HG03432 (cell line): ENCODE measurements around the gene RPP25L.

Experiments
- ATAC-seq: cut with Tn5 transposase; IDR thresholded peaks from one replicate; pipeline ENCODE4 v1.9.1; 2021; ENCODE audit warnings: mild to moderate bottlenecking, moderate library complexity; ENCODE audit not compliant: unreplicated experiment

The RPP25L gene

GRCh38 chr9:34612788-34613390 is 992 bp upstream of the RPP25L start:
- peak; percentile 42 for ATAC-seq

GRCh38 chr9:34611251-34611810 is 566 bp downstream of the RPP25L start:
- ATAC-seq: peak; percentile 12

DNA sequence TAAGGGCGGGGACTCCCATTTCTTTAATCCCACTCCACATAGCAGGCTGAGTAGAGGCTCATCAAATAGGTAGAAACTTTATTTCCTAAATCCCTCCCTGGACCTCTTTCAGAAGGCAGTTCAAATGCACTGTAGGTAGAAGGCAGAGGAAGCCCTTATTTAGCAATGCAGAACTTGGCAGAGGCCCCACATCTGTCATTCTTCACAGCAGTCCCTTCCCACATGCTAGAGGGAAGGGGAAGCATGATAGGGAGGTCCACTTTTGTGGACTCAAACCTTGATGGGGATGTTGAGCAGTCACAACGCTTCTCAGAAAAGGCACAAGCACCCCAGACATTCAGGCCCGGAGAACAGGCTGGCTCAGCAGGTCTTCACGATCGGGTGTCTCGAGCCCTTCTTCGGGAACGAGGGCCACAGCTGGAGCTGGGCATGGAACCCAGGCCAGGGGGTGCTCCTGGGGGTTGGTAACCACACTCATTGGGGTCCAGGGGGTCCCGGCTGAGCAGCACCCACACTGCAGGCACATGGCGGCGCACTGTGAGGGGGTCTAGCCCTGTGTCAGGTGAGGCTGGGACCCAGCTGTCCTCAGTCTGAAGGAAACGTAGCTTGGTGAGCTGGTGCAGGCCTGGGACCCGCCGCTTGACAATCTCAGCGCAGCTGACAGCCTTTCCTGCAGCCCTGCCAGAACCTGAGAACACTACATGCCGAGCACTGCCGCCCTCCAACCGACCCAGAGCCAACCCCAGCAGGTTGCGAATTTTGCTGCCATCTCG is 1.3 kb downstream of the RPP25L start:
- ATAC-seq: no peak

GRCh38 chr9:34607331-34607730 is 4.6 kb downstream of the RPP25L start:
- ATAC-seq: no peak

GRCh38 chr9:34606905-34607304 is 5.0 kb downstream of the RPP25L start:
- ATAC-seq: no peak

GRCh38 chr9:34606190-34606589 is 5.7 kb downstream of the RPP25L start:
- no peak for ATAC-seq

- ATAC-seq: peak; percentile 71
Measured at GRCh38 chr9:34603610-34604231, 8.2 kb downstream of the RPP25L start.

GRCh38 chr9:34601937-34602573 is 9.8 kb downstream of the RPP25L start:
- no peak for ATAC-seq

DNA sequence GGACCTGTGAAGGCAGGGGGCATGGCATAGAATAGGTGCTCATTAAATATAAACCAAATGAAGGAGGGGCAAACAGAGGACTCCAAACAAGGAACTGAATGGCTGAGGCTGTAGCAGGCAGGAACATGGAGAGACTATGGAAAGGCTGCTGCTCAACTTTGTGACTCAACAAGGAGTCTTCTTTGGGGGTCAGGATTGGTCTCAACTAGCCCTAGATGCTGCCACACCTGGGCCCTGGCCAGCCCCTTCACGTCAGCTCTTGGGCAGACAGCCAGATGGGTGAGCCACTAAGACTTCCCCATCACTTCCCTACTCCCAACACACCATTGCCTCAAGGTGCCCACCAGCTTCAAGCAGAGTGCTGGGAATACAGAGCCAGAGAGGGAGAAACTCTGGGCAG is 11.0 kb downstream of the RPP25L start:
- no peak for ATAC-seq

DNA sequence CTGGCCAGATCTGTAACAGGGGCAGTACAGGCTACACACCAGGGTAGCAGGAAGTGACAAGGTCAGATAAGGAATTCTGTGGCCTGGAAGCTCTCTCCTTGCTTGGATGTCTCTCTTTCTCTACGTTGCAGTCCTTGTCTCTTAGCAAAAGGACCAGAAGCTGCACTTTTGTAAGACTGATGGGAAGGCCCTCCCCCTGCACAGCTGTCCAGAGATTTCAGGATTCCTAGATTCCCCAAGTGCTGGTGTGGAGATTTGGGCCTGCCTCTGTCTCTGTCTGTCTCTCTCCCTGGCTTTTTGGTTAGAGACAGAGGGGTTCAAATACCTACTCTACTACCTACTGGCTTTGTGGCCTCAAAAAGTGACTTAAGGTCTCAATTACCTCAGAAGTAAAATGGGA is 12.4 kb downstream of the RPP25L start:
- no peak for ATAC-seq

GRCh38 chr9:34594177-34594576 is 17.7 kb downstream of the RPP25L start:
- ATAC-seq: no peak

- ATAC-seq: no peak
Measured at GRCh38 chr9:34592895-34593601, 18.8 kb downstream of the RPP25L start.

DNA sequence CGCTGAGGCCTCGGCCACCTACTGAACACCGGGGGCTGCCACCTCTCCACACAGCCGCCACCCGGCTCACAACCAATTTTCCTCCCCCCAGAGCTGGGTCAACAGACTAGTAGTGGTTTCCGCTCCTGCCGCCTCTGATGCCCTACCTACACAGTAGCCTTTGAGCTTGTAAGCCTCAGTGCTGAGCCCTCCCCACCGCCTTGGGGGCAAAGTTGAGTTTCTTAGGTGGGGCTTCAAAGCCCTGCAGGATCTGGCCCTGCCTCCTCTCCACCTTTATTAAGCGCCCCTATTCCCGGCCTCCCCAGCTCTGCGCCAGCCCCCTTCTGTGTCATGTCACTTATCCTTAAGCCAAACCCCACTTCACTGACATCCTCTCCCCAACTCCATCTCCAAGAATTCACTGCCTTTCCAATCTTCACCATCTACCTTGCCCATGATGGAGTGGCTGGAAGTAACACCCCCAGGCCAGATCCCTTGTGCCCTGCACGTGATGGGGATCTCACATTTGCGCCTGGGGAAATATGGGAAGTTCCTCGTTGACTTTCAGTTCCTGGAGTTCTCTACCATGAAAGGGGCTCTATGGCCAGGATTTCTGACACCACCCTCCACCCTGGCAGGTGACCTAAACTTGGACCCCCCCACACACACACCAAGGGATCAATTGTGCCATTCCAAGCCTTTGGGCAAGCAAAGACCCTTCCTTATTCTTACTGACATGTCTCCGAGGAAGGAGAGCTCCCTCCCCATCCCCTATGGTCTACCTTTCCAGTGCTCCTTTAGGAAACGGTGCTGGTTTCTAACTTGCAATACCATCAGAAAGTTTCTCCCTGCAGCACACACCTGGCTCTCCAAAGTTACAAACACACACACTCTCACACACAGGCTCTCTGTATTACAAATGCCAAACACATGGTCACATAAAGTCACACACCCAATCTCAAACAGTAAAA is 19.7 kb downstream of the RPP25L start:
- ATAC-seq: no peak

DNA sequence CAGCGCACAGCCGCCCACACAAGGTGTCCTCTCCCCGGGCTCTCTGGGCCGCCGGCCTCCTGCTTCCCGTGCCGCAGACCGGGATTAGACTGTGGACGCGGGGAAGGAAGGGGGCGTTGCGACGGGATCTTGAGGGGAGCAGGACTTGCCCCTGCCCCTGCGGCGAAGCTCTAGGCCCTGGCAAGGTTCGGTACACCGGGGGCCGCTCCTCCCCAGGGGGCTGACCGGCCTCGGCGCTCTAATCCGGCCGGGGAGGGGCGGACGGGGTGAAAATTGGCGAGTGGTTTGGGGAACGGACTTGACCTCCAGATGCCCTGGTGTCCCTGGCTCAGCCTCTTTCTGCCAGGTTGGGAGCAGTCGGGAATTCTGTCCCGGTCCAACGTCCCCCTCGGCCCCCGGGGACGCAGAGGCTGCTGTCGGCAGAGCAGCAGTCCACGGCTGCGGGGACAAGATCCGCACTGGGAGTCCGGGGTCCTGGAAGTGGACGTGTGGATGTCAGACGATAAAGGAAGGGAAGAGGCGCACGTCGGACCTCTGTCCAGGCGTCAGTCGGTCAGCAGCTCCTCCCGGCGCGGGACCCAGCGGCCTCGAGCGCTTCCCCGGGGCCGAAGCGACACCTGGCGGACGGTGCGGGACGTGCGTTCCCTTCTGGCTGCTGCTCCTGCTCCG is 20.5 kb downstream of the RPP25L start:
- peak; percentile 67 for ATAC-seq

DNA sequence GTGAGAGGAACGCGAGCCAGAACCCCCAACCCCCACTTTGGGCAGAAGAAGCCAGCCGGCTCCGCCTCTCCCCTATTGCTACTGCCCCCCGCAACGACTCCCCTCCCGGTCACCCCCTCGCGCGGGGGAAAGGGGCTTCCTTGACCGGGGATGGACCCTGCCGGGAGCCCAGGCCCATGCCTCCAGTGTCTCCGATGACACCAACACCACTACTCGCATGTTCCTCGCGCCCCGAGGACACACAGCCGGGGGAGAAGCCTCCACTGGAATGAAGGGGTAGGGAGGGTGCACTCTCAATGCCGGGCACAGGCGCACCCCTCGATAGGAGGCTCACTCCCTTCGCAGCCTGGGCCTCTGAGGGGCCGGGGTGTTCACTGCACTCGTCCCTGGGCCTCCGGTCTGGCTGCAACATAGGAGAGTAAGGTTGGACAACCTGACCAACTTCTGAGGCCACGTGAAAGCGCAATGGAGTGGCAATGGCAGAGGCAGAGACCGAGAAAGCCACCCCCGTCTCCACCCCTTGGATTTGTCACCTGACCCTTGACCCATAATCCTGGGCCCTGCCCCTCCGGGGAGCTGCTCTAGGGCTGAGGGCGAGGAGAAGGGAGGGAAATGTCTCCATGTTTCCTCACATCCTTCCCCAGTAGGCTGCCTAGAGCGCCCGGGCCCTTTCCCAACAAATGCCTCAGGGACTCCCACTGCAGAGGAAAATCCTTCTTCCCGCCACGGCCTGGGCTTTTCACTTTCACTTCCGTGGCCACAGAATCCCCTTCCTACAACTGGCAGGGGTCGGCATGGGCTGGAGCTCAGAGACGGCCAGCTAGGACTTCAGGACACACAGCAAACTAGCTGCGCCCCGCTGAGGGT is 21.3 kb downstream of the RPP25L start:
- ATAC-seq: no peak

DNA sequence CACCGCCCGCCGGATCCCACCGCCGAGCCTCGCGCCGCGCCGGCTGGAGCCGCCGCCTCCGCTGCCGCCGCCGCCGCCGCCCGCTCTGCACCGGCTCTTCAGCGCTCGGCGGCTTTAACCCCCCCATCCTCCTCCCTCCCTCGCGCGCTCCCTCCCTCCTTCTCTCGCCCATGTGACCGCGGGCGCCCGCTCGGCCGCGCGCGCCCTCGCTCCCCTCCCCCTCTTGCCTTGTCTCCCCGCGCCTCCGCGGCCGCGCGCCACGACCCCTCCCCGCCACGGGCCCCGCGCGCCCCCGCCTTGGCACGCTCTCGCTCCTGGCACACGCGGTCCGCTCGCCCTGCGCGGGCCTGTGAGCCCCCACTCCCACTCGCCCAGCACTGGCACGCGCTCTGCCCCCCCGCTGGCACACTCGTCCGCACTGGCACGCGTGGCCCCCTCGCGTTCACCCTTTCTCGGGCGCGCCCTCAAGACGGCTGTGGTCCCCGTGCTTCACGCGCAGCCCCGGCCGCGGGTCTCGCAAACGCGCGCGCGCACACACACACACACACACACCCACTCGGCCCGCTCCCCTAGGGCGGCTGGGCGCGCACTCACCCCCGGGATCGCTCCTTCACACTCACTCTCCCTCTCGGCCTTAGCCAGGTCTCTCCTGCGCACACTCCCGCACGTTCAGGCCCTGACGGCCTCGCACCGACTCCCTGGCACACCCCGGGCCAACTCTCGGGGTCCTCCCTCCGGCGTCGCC is 22.1 kb downstream of the RPP25L start, which contains the start of gene CNTFR:
Gene CNTFR (minus strand): TSS at position 89 of the 745 bp plus-strand sequence. CDS start 20,743 bp downstream, outside the sequence.
- no peak for ATAC-seq
